Fibroblast of the aortic adventitia (primary cell): ENCODE results near the gene PANK1. TPM values are rescaled to one million over a fixed set of nuclear protein-coding genes. Genes with fewer than 3 reads are reported as not detected.
A peak's percentile ranks its signal among the peaks of the same experiment; 100 is the strongest.

ENCODE experiments used
- DNase-seq: peaks from one replicate; pipeline ENCODE4 v3.0.0-alpha.2; 2010; ENCODE audit warnings: low read depth
- H3K4me3 ChIP-seq: 2 replicates; pipeline ENCODE4 v1.5.1; 2011; ENCODE audit warnings: low read depth, mild to moderate bottlenecking, control low read depth, low read length, moderate library complexity
- CTCF ChIP-seq: IDR thresholded peaks from 2 replicates; pipeline ENCODE4 v1.5.1; 2011; ENCODE audit warnings: mild to moderate bottlenecking, low read length, control low read depth, inconsistent platforms; ENCODE audit not compliant: insufficient read depth
- total RNA-seq: library from RNA; depleted of rRNA; stranded (reverse); fragments of >200 nt; gene quantifications from 2 replicates; pipeline ENCODE4 v1.2.3, GENCODE V29; 2012; ENCODE audit warnings: low replicate concordance

The PANK1 gene
- total RNA-seq, 1 donor = 5.2 TPM

- no peak overlapping the region for H3K4me3 ChIP-seq
- no peak for DNase-seq
- TF ChIP-seq CTCF = no peak
These were observed 20.3 kb upstream of the PANK1 start for GRCh38 chr10:89665302-89665701.

DNA sequence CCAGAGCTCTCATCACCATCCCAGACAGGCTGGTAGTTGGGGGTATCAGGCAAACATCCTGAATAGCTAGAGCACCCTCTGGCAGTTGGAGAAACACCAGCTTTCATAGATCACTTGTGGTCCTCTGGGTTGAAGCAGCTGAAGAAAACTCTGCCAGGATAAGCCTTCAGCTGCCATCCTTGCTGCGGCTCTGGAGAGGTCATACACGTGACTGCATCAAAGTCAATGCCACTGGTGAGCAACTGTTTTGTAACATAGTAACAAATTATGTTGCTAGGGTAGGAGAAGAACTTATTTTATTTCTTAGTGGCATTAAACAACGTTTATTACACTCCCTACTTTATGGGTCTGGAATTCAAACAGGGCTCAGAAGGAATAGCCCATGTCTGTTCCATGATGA lies 19.2 kb upstream of the PANK1 start:
- no peak overlapping the region for H3K4me3 ChIP-seq
- no peak for DNase-seq
- TF ChIP-seq CTCF = no peak

- DNase-seq = no peak
- no peak overlapping the region for H3K4me3 ChIP-seq
- no peak for TF ChIP-seq CTCF
These were observed 18.1 kb upstream of the PANK1 start for GRCh38 chr10:89663144-89663543.

DNA sequence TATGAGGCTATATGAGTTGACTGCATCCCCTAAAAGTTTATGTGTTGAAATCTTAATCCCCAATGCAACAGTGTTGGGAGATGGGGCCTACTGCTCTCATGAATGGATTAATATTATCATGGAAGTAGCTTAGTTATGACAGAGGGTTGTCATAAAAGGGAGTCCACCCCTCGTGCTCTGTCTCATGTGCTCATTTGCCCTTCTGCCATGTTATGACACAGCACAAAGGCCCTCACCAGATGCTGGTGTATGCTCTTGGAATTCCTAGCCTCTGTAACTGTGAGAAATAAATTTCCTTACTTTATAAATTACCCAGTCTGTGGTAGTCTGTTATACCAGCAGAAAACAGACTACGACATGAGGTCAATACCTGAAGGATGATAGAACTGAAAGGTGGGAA lies 17.6 kb upstream of the PANK1 start:
- TF ChIP-seq CTCF = no peak
- no peak for DNase-seq
- H3K4me3 ChIP-seq = no peak overlapping the region

DNA sequence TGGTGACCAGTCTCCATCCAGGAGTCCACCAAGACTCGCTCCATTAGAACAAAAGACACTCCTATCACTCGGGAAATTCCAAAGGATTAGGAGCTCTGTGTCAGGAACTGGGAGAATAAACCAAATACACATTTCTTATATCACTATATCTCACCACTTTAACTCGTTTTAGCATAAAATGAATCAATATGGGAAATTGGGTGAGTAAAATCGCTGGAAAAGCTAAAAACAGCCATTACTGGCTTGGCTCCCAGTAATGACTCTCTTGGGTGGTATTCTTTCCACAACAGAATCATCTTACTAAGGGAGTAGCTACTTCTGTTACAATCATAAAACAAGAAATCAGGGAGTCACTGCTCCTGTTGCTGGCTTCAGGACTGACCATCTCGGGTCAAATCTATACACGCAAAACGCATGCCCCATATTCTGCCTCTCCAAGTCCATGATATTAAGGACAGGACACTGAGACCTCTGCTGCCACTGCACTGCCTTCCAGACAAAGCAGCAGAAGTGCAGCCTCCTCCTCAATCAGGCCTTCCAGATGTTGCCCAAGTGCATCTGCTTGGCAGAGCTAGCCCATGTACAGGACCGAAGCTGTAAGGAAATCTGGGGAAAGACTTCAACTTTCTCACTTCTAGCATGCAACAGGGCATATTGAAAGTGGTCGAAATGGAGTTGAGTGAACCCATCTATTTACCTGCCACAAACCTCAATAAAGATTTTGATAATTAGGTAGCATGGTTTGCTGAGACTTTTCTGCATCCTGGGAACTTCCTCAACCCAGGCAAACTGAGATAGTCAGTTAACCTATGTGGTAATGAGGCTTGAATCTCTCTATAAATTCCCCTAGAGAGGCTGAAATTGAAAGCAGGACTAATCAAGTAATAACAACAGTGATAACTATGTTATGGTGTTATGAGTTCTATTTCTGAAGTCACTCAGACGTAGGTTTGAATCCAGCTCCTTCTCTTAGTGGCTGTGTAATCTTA lies 14.4 kb upstream of the PANK1 start:
- peak; percentile 92 for DNase-seq
- no peak for TF ChIP-seq CTCF
- H3K4me3 ChIP-seq = peak overlapping the region; percentile 26

- H3K4me3 ChIP-seq = no peak overlapping the region
- no peak for DNase-seq
- TF ChIP-seq CTCF = no peak
These were observed 12.3 kb upstream of the PANK1 start for GRCh38 chr10:89657302-89657701.
